ENCODE results near the gene SEMA7A.
A peak's percentile ranks its signal among the peaks of the same experiment; 100 is the strongest.
"Not testable (repeated sequence)": the region's sequence is repeated elsewhere in the genome, so short reads cannot be mapped to it uniquely, and the experiment has no call there.

The SEMA7A gene

GRCh38 chr15:74390647-74391288 lies 43.0 kb downstream of the SEMA7A start:
- Histone ChIP-seq H3K4me3 (ENCODE audit: control insufficient read depth in 1 of 7, extremely low read depth in 1 of 7, insufficient read depth in 4 of 7, low read depth in 2 of 7, low read length in 6 of 7) (peak overlapping the region in 1 of 7 experiments; percentile 28), H3K4me1 (ENCODE audit: control extremely low read depth in 1 of 4, control insufficient read depth in 4 of 4, insufficient read depth in 4 of 4, low read length in 3 of 4) (peaks cover 0 to 83% (median 78%) of the 10 kb centered on the region in 4 experiments), H3K9me3 (ENCODE audit: control extremely low read depth in 1 of 5, control insufficient read depth in 4 of 5, insufficient read depth in 2 of 5, low read depth in 1 of 5, low read length in 4 of 5) (no peaks in the 10 kb centered on the region), H3K36me3 (ENCODE audit: control insufficient read depth in 4 of 4, insufficient read depth in 4 of 4, low read length in 3 of 4) (no peaks in the 10 kb centered on the region), H3K27me3 (replicated peaks in 2 of 5; ENCODE audit: control insufficient read depth in 4 of 5, insufficient read depth in 5 of 5, low read length in 4 of 5) (no peaks in the 10 kb centered on the region), H3K27ac (ENCODE audit: insufficient read depth in 1 of 2, low read depth in 1 of 2, low read length in 2 of 2, poor library complexity in 1 of 2, severe bottlenecking in 2 of 2) (peak overlapping the region in 1 of 2 experiments; percentile 82)
- WGBS (ENCODE audit: insufficient coverage), result 26% methylated on average over 9 of the region's 12 CpGs
- POLR2A ChIA-PET, result interaction anchor here (1.1 kb wide), 1 partner anchor 12 kb away, joined by 4 read pairs; no protein-coding TSS in a partner anchor
- DNase-seq, result peak; percentile 70 to 75 (median 71)
- CTCF ChIA-PET, result interaction anchor here (1.0 to 7.7 kb wide), 5 partner anchors 11 to 50 kb away, joined by 3 to 75 read pairs (median 10); no protein-coding TSS in a partner anchor

- CTCF ChIA-PET, result interaction anchor here (1.0 to 7.7 kb wide), 6 partner anchors 11 to 50 kb away, joined by 3 to 75 read pairs (median 8); no protein-coding TSS in a partner anchor
- peak overlapping the region in 1 of 7 experiments; percentile 26 for H3K4me3 ChIP-seq (ENCODE audit: control insufficient read depth in 1 of 7, extremely low read depth in 1 of 7, insufficient read depth in 4 of 7, low read depth in 2 of 7, low read length in 6 of 7)
- POLR2A ChIA-PET, result interaction anchor here (1.1 to 2.0 kb wide), 4 partner anchors 11 to 44 kb away, joined by 4 to 7 read pairs (median 5); partner anchors contain the start of gene SEMA7A
- peak overlapping the region; percentile 62 to 82 for H3K27ac ChIP-seq (ENCODE audit: insufficient read depth in 1 of 2, low read depth in 1 of 2, low read length in 2 of 2, poor library complexity in 1 of 2, severe bottlenecking in 2 of 2)
- DNase-seq, result peak in 2 of 3 donors; percentile 31 to 45
- H3K36me3 ChIP-seq (ENCODE audit: control insufficient read depth in 4 of 4, insufficient read depth in 4 of 4, low read length in 3 of 4); H3K27me3 ChIP-seq (replicated peaks in 2 of 5; ENCODE audit: control insufficient read depth in 4 of 5, insufficient read depth in 5 of 5, low read length in 4 of 5); H3K9me3 ChIP-seq (ENCODE audit: control extremely low read depth in 1 of 5, control insufficient read depth in 4 of 5, insufficient read depth in 2 of 5, low read depth in 1 of 5, low read length in 4 of 5): not testable (repeated sequence)
- peaks cover 0 to 84% (median 82%) of the 10 kb centered on the region in 4 experiments for H3K4me1 ChIP-seq (ENCODE audit: control extremely low read depth in 1 of 4, control insufficient read depth in 4 of 4, insufficient read depth in 4 of 4, low read length in 3 of 4)
- 81% methylated on average over 7 of the region's 11 CpGs for WGBS (ENCODE audit: insufficient coverage)
Measured at GRCh38 chr15:74390049-74390646, 43.6 kb downstream of the SEMA7A start.

GRCh38 chr15:74389241-74390048 lies 44.3 kb downstream of the SEMA7A start:
- CTCF ChIA-PET, result interaction anchor here (0.9 to 7.7 kb wide), 10 partner anchors 10 to 51 kb away, joined by 3 to 75 read pairs (median 6); no protein-coding TSS in a partner anchor
- Histone ChIP-seq H3K36me3 (ENCODE audit: control insufficient read depth in 4 of 4, insufficient read depth in 4 of 4, low read length in 3 of 4) (no peaks in the 10 kb centered on the region), H3K27ac (ENCODE audit: insufficient read depth in 1 of 2, low read depth in 1 of 2, low read length in 2 of 2, poor library complexity in 1 of 2, severe bottlenecking in 2 of 2) (peak overlapping the region; percentile 62 to 82), H3K4me1 (ENCODE audit: control extremely low read depth in 1 of 4, control insufficient read depth in 4 of 4, insufficient read depth in 4 of 4, low read length in 3 of 4) (peaks cover 0 to 91% (median 87%) of the 10 kb centered on the region in 4 experiments), H3K27me3 (replicated peaks in 2 of 5; ENCODE audit: control insufficient read depth in 4 of 5, insufficient read depth in 5 of 5, low read length in 4 of 5) (no peaks in the 10 kb centered on the region), H3K4me3 (ENCODE audit: control insufficient read depth in 1 of 7, extremely low read depth in 1 of 7, insufficient read depth in 4 of 7, low read depth in 2 of 7, low read length in 6 of 7) (peak overlapping the region in 1 of 7 experiments; percentile 26), H3K9me3 (ENCODE audit: control extremely low read depth in 1 of 5, control insufficient read depth in 4 of 5, insufficient read depth in 2 of 5, low read depth in 1 of 5, low read length in 4 of 5) (no peaks in the 10 kb centered on the region)
- POLR2A ChIA-PET, result interaction anchor here (0.6 to 2.0 kb wide), 8 partner anchors 8 to 157 kb away, joined by 3 to 7 read pairs (median 4); partner anchors contain the start of gene SEMA7A
- DNase-seq, result peak; percentile 97 to 99 (median 98)
- 45% methylated on average over 9 of the region's 20 CpGs for WGBS (ENCODE audit: insufficient coverage)

- DNase-seq, result no peak
- Histone ChIP-seq H3K9me3 (ENCODE audit: control extremely low read depth in 1 of 5, control insufficient read depth in 4 of 5, insufficient read depth in 2 of 5, low read depth in 1 of 5, low read length in 4 of 5) (no peaks in the 10 kb centered on the region), H3K4me1 (ENCODE audit: control extremely low read depth in 1 of 4, control insufficient read depth in 4 of 4, insufficient read depth in 4 of 4, low read length in 3 of 4) (peaks cover 0 to 97% (median 92%) of the 10 kb centered on the region in 4 experiments), H3K4me3 (ENCODE audit: control insufficient read depth in 1 of 7, extremely low read depth in 1 of 7, insufficient read depth in 4 of 7, low read depth in 2 of 7, low read length in 6 of 7) (peak overlapping the region in 1 of 7 experiments; percentile 3), H3K27me3 (replicated peaks in 2 of 5; ENCODE audit: control insufficient read depth in 4 of 5, insufficient read depth in 5 of 5, low read length in 4 of 5) (no peaks in the 10 kb centered on the region), H3K27ac (ENCODE audit: insufficient read depth in 1 of 2, low read depth in 1 of 2, low read length in 2 of 2, poor library complexity in 1 of 2, severe bottlenecking in 2 of 2) (peak overlapping the region; percentile 52 to 82), H3K36me3 (ENCODE audit: control insufficient read depth in 4 of 4, insufficient read depth in 4 of 4, low read length in 3 of 4) (no peaks in the 10 kb centered on the region)
- POLR2A ChIA-PET, result interaction anchor here (0.6 to 2.0 kb wide), 6 partner anchors 9 to 158 kb away, joined by 3 to 7 read pairs (median 3); no protein-coding TSS in a partner anchor
- CTCF ChIA-PET, result interaction anchor here (0.6 to 7.7 kb wide), 9 partner anchors 9 to 68 kb away, joined by 3 to 75 read pairs (median 7); no protein-coding TSS in a partner anchor
- 82% methylated on average over 7 of the region's 10 CpGs for WGBS (ENCODE audit: insufficient coverage)
Measured at GRCh38 chr15:74388363-74388951, 45.3 kb downstream of the SEMA7A start.

GRCh38 chr15:74387621-74388362 lies 46.0 kb downstream of the SEMA7A start:
- Histone ChIP-seq H3K4me1 (ENCODE audit: control extremely low read depth in 1 of 4, control insufficient read depth in 4 of 4, insufficient read depth in 4 of 4, low read length in 3 of 4) (peaks cover 0 to 94% (median 87%) of the 10 kb centered on the region in 4 experiments), H3K36me3 (ENCODE audit: control insufficient read depth in 4 of 4, insufficient read depth in 4 of 4, low read length in 3 of 4) (no peaks in the 10 kb centered on the region), H3K4me3 (ENCODE audit: control insufficient read depth in 1 of 7, extremely low read depth in 1 of 7, insufficient read depth in 4 of 7, low read depth in 2 of 7, low read length in 6 of 7) (no peak overlapping the region), H3K9me3 (ENCODE audit: control extremely low read depth in 1 of 5, control insufficient read depth in 4 of 5, insufficient read depth in 2 of 5, low read depth in 1 of 5, low read length in 4 of 5) (no peaks in the 10 kb centered on the region), H3K27ac (ENCODE audit: insufficient read depth in 1 of 2, low read depth in 1 of 2, low read length in 2 of 2, poor library complexity in 1 of 2, severe bottlenecking in 2 of 2) (peak overlapping the region in 1 of 2 experiments; percentile 82), H3K27me3 (replicated peaks in 2 of 5; ENCODE audit: control insufficient read depth in 4 of 5, insufficient read depth in 5 of 5, low read length in 4 of 5) (no peaks in the 10 kb centered on the region)
- ChIA-PET CTCF (interaction anchor here (0.6 to 22.0 kb wide), 9 partner anchors 10 to 69 kb away, joined by 3 to 671 read pairs (median 7); partner anchors contain the start of gene SEMA7A), POLR2A (interaction anchor here (1.1 kb wide), 1 partner anchor 11 kb away, joined by 3 read pairs; no protein-coding TSS in a partner anchor)
- WGBS (ENCODE audit: insufficient coverage), result 71% methylated on average over 8 of the region's 10 CpGs
- DNase-seq, result no peak

- DNase-seq, result peak in 1 of 3 donors; percentile 26
- peaks cover 0 to 94% (median 86%) of the 10 kb centered on the region in 4 experiments for H3K4me1 ChIP-seq (ENCODE audit: control extremely low read depth in 1 of 4, control insufficient read depth in 4 of 4, insufficient read depth in 4 of 4, low read length in 3 of 4)
- POLR2A ChIA-PET, result no interaction called here
Measured at GRCh38 chr15:74387141-74387541, 46.6 kb downstream of the SEMA7A start.

More at GRCh38 chr15:74387141-74387541, 46.6 kb downstream of the SEMA7A start:
- CTCF ChIA-PET, result interaction anchor here (7.5 to 22.0 kb wide), 2 partner anchors 16 to 52 kb away, joined by 82 to 671 read pairs; partner anchors contain the start of gene SEMA7A
- Histone ChIP-seq H3K27ac (ENCODE audit: insufficient read depth in 1 of 2, low read depth in 1 of 2, low read length in 2 of 2, poor library complexity in 1 of 2, severe bottlenecking in 2 of 2) (no peak overlapping the region), H3K9me3 (ENCODE audit: control extremely low read depth in 1 of 5, control insufficient read depth in 4 of 5, insufficient read depth in 2 of 5, low read depth in 1 of 5, low read length in 4 of 5) (no peaks in the 10 kb centered on the region), H3K27me3 (replicated peaks in 2 of 5; ENCODE audit: control insufficient read depth in 4 of 5, insufficient read depth in 5 of 5, low read length in 4 of 5) (no peaks in the 10 kb centered on the region), H3K36me3 (ENCODE audit: control insufficient read depth in 4 of 4, insufficient read depth in 4 of 4, low read length in 3 of 4) (no peaks in the 10 kb centered on the region), H3K4me3 (ENCODE audit: control insufficient read depth in 1 of 7, extremely low read depth in 1 of 7, insufficient read depth in 4 of 7, low read depth in 2 of 7, low read length in 6 of 7) (no peak overlapping the region)
- WGBS (ENCODE audit: insufficient coverage), result 91% methylated on average over 9 of the region's 13 CpGs
